Endothelial cell of umbilical vein (primary cell): Measurements from ENCODE around the gene CCDC106. TPM values are rescaled to one million over a fixed set of nuclear protein-coding genes. Genes with fewer than 3 reads are reported as not detected.

Experiments
- BruUV-seq: library from RNA; stranded (reverse); fragments of 400-500 nt; replicated peaks from 2 replicates; lab custom pipeline; 2021; lab: Mats Ljungman, UMichigan
- CTCF ChIA-PET: fragments of 300-600, 350-600 bp; sonication (Branson Sonifier 250); formaldehyde crosslinking; loops from one replicate; lab custom pipeline; 2021; ENCODE audit warnings: antibody characterized with exemption, inconsistent platforms; lab: Charles Lee
- POLR2A ChIA-PET: fragments of 300-600, 350-600 bp; sonication (Branson Sonifier 250); formaldehyde crosslinking; loops from one replicate; lab custom pipeline; 2021; ENCODE audit warnings: antibody characterized with exemption, inconsistent platforms; lab: Charles Lee
- DNase-seq: peaks from one replicate; pipeline ENCODE4 v3.0.0-alpha.2; 2011; ENCODE audit warnings: low read depth, low spot score
- FAIRE-seq: peaks from 2 replicates; lab custom pipeline; 2011; peaks lifted over from hg19 to GRCh38; lab: Jason Lieb, UNC
- H2AFZ ChIP-seq: 2 replicates; pipeline ENCODE4 v1.6.0; 2012; ENCODE audit warnings: low read depth, low read length, control low read depth, inconsistent platforms
- H3K27ac ChIP-seq: 2 replicates; pipeline ENCODE4 v1.5.1; 2011; ENCODE audit warnings: low read depth, mild to moderate bottlenecking, control low read depth, low read length, moderate library complexity; ENCODE audit not compliant: insufficient read depth
- H3K27me3 ChIP-seq, 2 experiments: 2 replicates each; pipeline versions ENCODE4 v1.6.0 to v1.6.1; 2011; ENCODE audit warnings: low read length in 2 of 2, mixed read lengths in 1 of 2; ENCODE audit not compliant: control insufficient read depth in 2 of 2, insufficient read depth in 2 of 2
- H3K36me3 ChIP-seq, 2 experiments: 2 replicates in 1 of 2; 3 replicates in 1 of 2; pipeline ENCODE4 v1.5.1; 2011; ENCODE audit warnings: low read length in 2 of 2, mild to moderate bottlenecking in 1 of 2, moderate library complexity in 1 of 2; ENCODE audit not compliant: control insufficient read depth in 2 of 2, insufficient read depth in 2 of 2; ENCODE audit errors: extremely low read depth in 1 of 2
- H3K4me1 ChIP-seq: 3 replicates; pipeline ENCODE4 v1.5.1; 2011; ENCODE audit warnings: mild to moderate bottlenecking, low read length; ENCODE audit not compliant: control insufficient read depth, insufficient read depth; ENCODE audit errors: extremely low read depth
- H3K4me2 ChIP-seq: 2 replicates; pipeline ENCODE4 v1.6.1; 2011; ENCODE audit warnings: low read length, control low read depth, mixed read lengths; ENCODE audit not compliant: insufficient read depth
- H3K4me3 ChIP-seq, 3 experiments: fragments of 200-600 bp in 1 of 3; sonication (generic), shearing (Covaris generic) in 1 of 3; replicated peaks in 1 of 3; 2 replicates each; pipeline ENCODE4 v1.5.1; 2011 to 2016; ENCODE audit warnings: control low read depth in 3 of 3, low read length in 3 of 3, mild to moderate bottlenecking in 2 of 3, inconsistent platforms in 1 of 3, low read depth in 1 of 3, moderate library complexity in 1 of 3; ENCODE audit not compliant: insufficient read depth in 1 of 3
- H3K79me2 ChIP-seq: 2 replicates; pipeline ENCODE4 v1.6.0; 2012; ENCODE audit warnings: low read length, inconsistent platforms; ENCODE audit not compliant: control insufficient read depth, insufficient read depth
- H3K9ac ChIP-seq: replicated peaks from 2 replicates; pipeline ENCODE3; 2011; ENCODE audit warnings: low read length, control low read depth; ENCODE audit not compliant: insufficient read depth; ENCODE audit errors: extremely low read depth
- H3K9me1 ChIP-seq: replicated peaks from 3 replicates; pipeline ENCODE4 v1.6.0; 2011; ENCODE audit warnings: mild to moderate bottlenecking, low read length; ENCODE audit not compliant: control insufficient read depth, insufficient read depth; ENCODE audit errors: extremely low read depth
- H3K9me3 ChIP-seq: replicated peaks from 2 replicates; pipeline ENCODE4 v1.5.1; 2012; ENCODE audit warnings: low read length, inconsistent platforms; ENCODE audit not compliant: control insufficient read depth, insufficient read depth
- H4K20me1 ChIP-seq: replicated peaks from 2 replicates; pipeline ENCODE3; 2011; ENCODE audit warnings: mild to moderate bottlenecking, low read length; ENCODE audit not compliant: control insufficient read depth, insufficient read depth; ENCODE audit errors: extremely low read depth
- EZH2 ChIP-seq: IDR thresholded peaks from 2 replicates; pipeline ENCODE4 v1.6.1; 2012; ENCODE audit warnings: borderline replicate concordance, low read depth, mild to moderate bottlenecking, moderate library complexity, low read length, inconsistent platforms; ENCODE audit not compliant: severe bottlenecking
- JUN ChIP-seq: IDR thresholded peaks from 2 replicates; pipeline ENCODE4 v1.6.1; 2011; ENCODE audit warnings: borderline replicate concordance, low read depth; ENCODE audit not compliant: insufficient read length, insufficient read depth
- MYC ChIP-seq: IDR thresholded peaks from one replicate; pipeline ENCODE4 v1.6.1; 2011; ENCODE audit warnings: mild to moderate bottlenecking, low read depth, low read length
- POLR2A ChIP-seq: IDR thresholded peaks from 2 replicates; pipeline ENCODE4 v1.6.1; 2012; ENCODE audit warnings: low read depth, mild to moderate bottlenecking, control low read depth, low read length
- dilution Hi-C: fragments of 300-500 bp; cut with MboI; formaldehyde crosslinking; loops from one replicate; pipeline ENCODE4 v1.15.0; 2019; ENCODE audit warnings: low sequenced_read_pairs; ENCODE audit not compliant: extremely low pct_ligation_motif_present
- intact Hi-C: fragments of 100-400 bp; cut with micrococcal nuclease; formaldehyde crosslinking; loops from one replicate; pipeline ENCODE4 v1.10.0; 2022
- polyA plus RNA-seq, 4 experiments: library from polyadenylated mRNA; depleted of rRNA in 3 of 4; stranded (reverse) in 3 of 4; unstranded in 1 of 4; fragments of >200 nt; gene quantifications; 2 replicates each; pipeline versions ENCODE4 v1.2.1 to v1.2.3, GENCODE V29; 2011 to 2012; ENCODE audit warnings: missing spikeins in 1 of 4
- total RNA-seq: library from RNA; stranded (reverse); gene quantifications from 2 replicates; pipeline ENCODE4 v1.2.3, GENCODE V29; 2021
- TF ChIP-seq, protein P1 (sequence below), 2 donors: IDR thresholded peaks; 1 replicate in 1 of 2; 2 replicates in 1 of 2; pipeline ENCODE4 v1.5.1; 2011; ENCODE audit warnings: low read length in 2 of 2, mild to moderate bottlenecking in 2 of 2, moderate library complexity in 2 of 2, control low read depth in 1 of 2, inconsistent platforms in 1 of 2, low read depth in 1 of 2; ENCODE audit not compliant: insufficient read depth in 1 of 2; ENCODE audit errors: extremely low read depth in 1 of 2

CCDC106 gene
- total and polyA plus RNA-seq, 2 donors (not counting 3 experiments of a cell fraction or from before 2014, with no cell fraction given) = 11.8 to 12.0 TPM

DNA sequence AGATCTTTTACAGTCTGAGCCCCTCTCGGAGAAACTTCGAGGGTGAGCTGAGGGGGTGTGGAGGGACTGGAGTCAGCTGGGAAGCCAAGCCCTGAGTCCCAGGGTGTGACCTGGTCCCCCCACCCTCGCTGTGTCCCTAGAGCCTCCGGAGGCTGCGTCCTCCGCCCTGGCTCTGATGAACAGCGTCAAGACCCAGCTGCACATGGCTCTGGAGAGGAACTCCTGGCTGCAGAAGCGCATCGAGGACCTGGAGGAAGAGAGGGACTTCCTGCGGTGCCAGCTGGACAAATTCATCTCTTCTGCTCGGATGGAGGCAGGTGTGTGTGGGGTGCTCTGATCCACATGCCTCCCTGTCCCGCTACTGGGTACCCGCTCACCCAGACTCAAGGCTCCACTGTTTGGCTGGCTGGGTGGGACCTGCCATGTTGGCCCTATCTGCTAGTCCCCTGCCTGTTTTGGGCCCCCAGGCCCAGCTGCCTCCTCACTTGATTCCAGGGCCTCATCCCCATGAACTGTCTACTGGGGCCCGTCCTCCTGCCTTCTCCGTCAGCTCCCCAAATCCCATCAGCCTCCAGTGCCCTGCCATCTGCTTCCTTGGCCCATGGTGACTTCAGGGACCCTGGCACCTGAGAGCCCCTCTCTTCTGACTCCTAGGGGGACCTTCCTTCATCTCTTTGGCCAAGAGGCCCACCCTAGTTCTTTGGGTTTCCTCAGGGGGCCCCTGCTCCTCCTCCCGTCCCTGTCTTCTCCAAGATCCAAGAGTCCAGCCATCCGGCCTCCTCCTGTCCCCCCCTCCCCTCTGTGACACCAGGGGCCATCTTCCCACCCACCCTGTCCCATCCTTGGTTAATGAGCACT lies 1.5 kb downstream of the CCDC106 start:
- no peak overlapping the region for H3K9ac ChIP-seq
- no peaks in the 10 kb centered on the region for H3K9me1 ChIP-seq
- no TSS peak for BruUV-seq
- peaks cover 14% of the 10 kb centered on the region for H3K4me1 ChIP-seq
- no peaks in the 10 kb centered on the region for H3K27me3 ChIP-seq
- dilution Hi-C loops (no loop called here), intact Hi-C loops (loop anchor here (10.0 kb wide), 3 partner anchors 315 to 1185 kb away; partner anchors contain the start of genes KMT5C, LENG9 and ZNF787)
- H4K20me1 ChIP-seq = no peaks in the 10 kb centered on the region
- H2AFZ ChIP-seq = no peak overlapping the region
- H3K9me3 ChIP-seq = no peaks in the 10 kb centered on the region
- POLR2A ChIA-PET = interaction anchor here (0.5 kb wide), 1 partner anchor 41 kb away, joined by 4 read pairs; no protein-coding TSS in a partner anchor
- CTCF ChIA-PET = interaction anchor here (0.7 kb wide), 1 partner anchor 17 kb away, joined by 4 read pairs; no protein-coding TSS in a partner anchor
- H3K79me2 ChIP-seq = peaks cover 11% of the 10 kb centered on the region
- no peak overlapping the region for H3K4me2 ChIP-seq
- H3K27ac ChIP-seq = no peak overlapping the region
- TF ChIP-seq, protein P1, sequence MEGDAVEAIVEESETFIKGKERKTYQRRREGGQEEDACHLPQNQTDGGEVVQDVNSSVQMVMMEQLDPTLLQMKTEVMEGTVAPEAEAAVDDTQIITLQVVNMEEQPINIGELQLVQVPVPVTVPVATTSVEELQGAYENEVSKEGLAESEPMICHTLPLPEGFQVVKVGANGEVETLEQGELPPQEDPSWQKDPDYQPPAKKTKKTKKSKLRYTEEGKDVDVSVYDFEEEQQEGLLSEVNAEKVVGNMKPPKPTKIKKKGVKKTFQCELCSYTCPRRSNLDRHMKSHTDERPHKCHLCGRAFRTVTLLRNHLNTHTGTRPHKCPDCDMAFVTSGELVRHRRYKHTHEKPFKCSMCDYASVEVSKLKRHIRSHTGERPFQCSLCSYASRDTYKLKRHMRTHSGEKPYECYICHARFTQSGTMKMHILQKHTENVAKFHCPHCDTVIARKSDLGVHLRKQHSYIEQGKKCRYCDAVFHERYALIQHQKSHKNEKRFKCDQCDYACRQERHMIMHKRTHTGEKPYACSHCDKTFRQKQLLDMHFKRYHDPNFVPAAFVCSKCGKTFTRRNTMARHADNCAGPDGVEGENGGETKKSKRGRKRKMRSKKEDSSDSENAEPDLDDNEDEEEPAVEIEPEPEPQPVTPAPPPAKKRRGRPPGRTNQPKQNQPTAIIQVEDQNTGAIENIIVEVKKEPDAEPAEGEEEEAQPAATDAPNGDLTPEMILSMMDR (IDR thresholded peaks at IDR 0.05; ENCODE audit: extremely low read depth in 1 of 2, insufficient read depth in 1 of 2, low read depth in 1 of 2, low read length in 2 of 2) = no peak
- TF ChIP-seq JUN = no peak
- TF ChIP-seq POLR2A = no peak
- TF ChIP-seq MYC = no peak
- no peak for TF ChIP-seq EZH2
- H3K4me3 ChIP-seq = no peak overlapping the region
- H3K36me3 ChIP-seq = peaks cover 3 to 12% of the 10 kb centered on the region in 2 experiments
- DNase-seq (no peak), FAIRE-seq (no peak)
